Endothelial cell of umbilical vein (primary cell): ENCODE data around the gene NFU1. TPM values are rescaled to one million over a fixed set of nuclear protein-coding genes. Genes with fewer than 3 reads are reported as not detected.

ENCODE experiments used
- BruUV-seq: library from RNA; stranded (reverse); fragments of 400-500 nt; replicated peaks from 2 replicates; lab custom pipeline; 2021; lab: Mats Ljungman, UMichigan
- CTCF ChIA-PET: fragments of 300-600, 350-600 bp; sonication (Branson Sonifier 250); formaldehyde crosslinking; loops from one replicate; lab custom pipeline; 2021; ENCODE audit warnings: antibody characterized with exemption, inconsistent platforms; lab: Charles Lee
- POLR2A ChIA-PET: fragments of 300-600, 350-600 bp; sonication (Branson Sonifier 250); formaldehyde crosslinking; loops from one replicate; lab custom pipeline; 2021; ENCODE audit warnings: antibody characterized with exemption, inconsistent platforms; lab: Charles Lee
- DNase-seq: peaks from one replicate; pipeline ENCODE4 v3.0.0-alpha.2; 2011; ENCODE audit warnings: low read depth, low spot score
- FAIRE-seq: peaks from 2 replicates; lab custom pipeline; 2011; peaks lifted over from hg19 to GRCh38; lab: Jason Lieb, UNC
- H2AFZ ChIP-seq: 2 replicates; pipeline ENCODE4 v1.6.0; 2012; ENCODE audit warnings: low read depth, low read length, control low read depth, inconsistent platforms
- H3K27ac ChIP-seq: 2 replicates; pipeline ENCODE4 v1.5.1; 2011; ENCODE audit warnings: low read depth, mild to moderate bottlenecking, control low read depth, low read length, moderate library complexity; ENCODE audit not compliant: insufficient read depth
- H3K27me3 ChIP-seq, 2 experiments: 2 replicates each; pipeline versions ENCODE4 v1.6.0 to v1.6.1; 2011; ENCODE audit warnings: low read length in 2 of 2, mixed read lengths in 1 of 2; ENCODE audit not compliant: control insufficient read depth in 2 of 2, insufficient read depth in 2 of 2
- H3K36me3 ChIP-seq, 2 experiments: 2 replicates in 1 of 2; 3 replicates in 1 of 2; pipeline ENCODE4 v1.5.1; 2011; ENCODE audit warnings: low read length in 2 of 2, mild to moderate bottlenecking in 1 of 2, moderate library complexity in 1 of 2; ENCODE audit not compliant: control insufficient read depth in 2 of 2, insufficient read depth in 2 of 2; ENCODE audit errors: extremely low read depth in 1 of 2
- H3K4me1 ChIP-seq: 3 replicates; pipeline ENCODE4 v1.5.1; 2011; ENCODE audit warnings: mild to moderate bottlenecking, low read length; ENCODE audit not compliant: control insufficient read depth, insufficient read depth; ENCODE audit errors: extremely low read depth
- H3K4me2 ChIP-seq: 2 replicates; pipeline ENCODE4 v1.6.1; 2011; ENCODE audit warnings: low read length, control low read depth, mixed read lengths; ENCODE audit not compliant: insufficient read depth
- H3K4me3 ChIP-seq, 3 experiments: fragments of 200-600 bp in 1 of 3; sonication (generic), shearing (Covaris generic) in 1 of 3; replicated peaks in 1 of 3; 2 replicates each; pipeline ENCODE4 v1.5.1; 2011 to 2016; ENCODE audit warnings: control low read depth in 3 of 3, low read length in 3 of 3, mild to moderate bottlenecking in 2 of 3, inconsistent platforms in 1 of 3, low read depth in 1 of 3, moderate library complexity in 1 of 3; ENCODE audit not compliant: insufficient read depth in 1 of 3
- H3K79me2 ChIP-seq: 2 replicates; pipeline ENCODE4 v1.6.0; 2012; ENCODE audit warnings: low read length, inconsistent platforms; ENCODE audit not compliant: control insufficient read depth, insufficient read depth
- H3K9ac ChIP-seq: replicated peaks from 2 replicates; pipeline ENCODE3; 2011; ENCODE audit warnings: low read length, control low read depth; ENCODE audit not compliant: insufficient read depth; ENCODE audit errors: extremely low read depth
- H3K9me1 ChIP-seq: replicated peaks from 3 replicates; pipeline ENCODE4 v1.6.0; 2011; ENCODE audit warnings: mild to moderate bottlenecking, low read length; ENCODE audit not compliant: control insufficient read depth, insufficient read depth; ENCODE audit errors: extremely low read depth
- H3K9me3 ChIP-seq: replicated peaks from 2 replicates; pipeline ENCODE4 v1.5.1; 2012; ENCODE audit warnings: low read length, inconsistent platforms; ENCODE audit not compliant: control insufficient read depth, insufficient read depth
- H4K20me1 ChIP-seq: replicated peaks from 2 replicates; pipeline ENCODE3; 2011; ENCODE audit warnings: mild to moderate bottlenecking, low read length; ENCODE audit not compliant: control insufficient read depth, insufficient read depth; ENCODE audit errors: extremely low read depth
- CTCF ChIP-seq, 2 donors: IDR thresholded peaks; 1 replicate in 1 of 2; 2 replicates in 1 of 2; pipeline ENCODE4 v1.5.1; 2011; ENCODE audit warnings: low read length in 2 of 2, mild to moderate bottlenecking in 2 of 2, moderate library complexity in 2 of 2, control low read depth in 1 of 2, inconsistent platforms in 1 of 2, low read depth in 1 of 2; ENCODE audit not compliant: insufficient read depth in 1 of 2; ENCODE audit errors: extremely low read depth in 1 of 2
- EZH2 ChIP-seq: IDR thresholded peaks from 2 replicates; pipeline ENCODE4 v1.6.1; 2012; ENCODE audit warnings: borderline replicate concordance, low read depth, mild to moderate bottlenecking, moderate library complexity, low read length, inconsistent platforms; ENCODE audit not compliant: severe bottlenecking
- FOS ChIP-seq: IDR thresholded peaks from 2 replicates; pipeline ENCODE4 v1.6.1; 2011; ENCODE audit warnings: mild to moderate bottlenecking, low read length, moderate library complexity, borderline replicate concordance; ENCODE audit not compliant: insufficient read depth
- GATA2 ChIP-seq: IDR thresholded peaks from 2 replicates; pipeline ENCODE4 v1.7.0; 2011; ENCODE audit warnings: low read depth, mild to moderate bottlenecking, moderate library complexity, mixed read lengths, low read length; ENCODE audit not compliant: insufficient read length, insufficient read depth
- MYC ChIP-seq: IDR thresholded peaks from one replicate; pipeline ENCODE4 v1.6.1; 2011; ENCODE audit warnings: mild to moderate bottlenecking, low read depth, low read length
- POLR2AphosphoS5 ChIP-seq: IDR thresholded peaks from 2 replicates; pipeline ENCODE4 v1.6.1; 2012; ENCODE audit warnings: low read depth, mild to moderate bottlenecking, control low read depth, low read length, moderate library complexity; ENCODE audit not compliant: insufficient read depth
- dilution Hi-C: fragments of 300-500 bp; cut with MboI; formaldehyde crosslinking; loops from one replicate; pipeline ENCODE4 v1.15.0; 2019; ENCODE audit warnings: low sequenced_read_pairs; ENCODE audit not compliant: extremely low pct_ligation_motif_present
- intact Hi-C: fragments of 100-400 bp; cut with micrococcal nuclease; formaldehyde crosslinking; loops from one replicate; pipeline ENCODE4 v1.10.0; 2022
- polyA plus RNA-seq, 4 experiments: library from polyadenylated mRNA; depleted of rRNA in 3 of 4; stranded (reverse) in 3 of 4; unstranded in 1 of 4; fragments of >200 nt; gene quantifications; 2 replicates each; pipeline versions ENCODE4 v1.2.1 to v1.2.3, GENCODE V29; 2011 to 2012; ENCODE audit warnings: missing spikeins in 1 of 4
- total RNA-seq: library from RNA; stranded (reverse); gene quantifications from 2 replicates; pipeline ENCODE4 v1.2.3, GENCODE V29; 2021
- TF ChIP-seq, protein P1 (sequence below): IDR thresholded peaks from 2 replicates; pipeline ENCODE4 v1.6.1; 2011; ENCODE audit not compliant: insufficient read depth, insufficient read length

NFU1 gene
- total and polyA plus RNA-seq, 2 donors (not counting 3 experiments of a cell fraction or from before 2014, with no cell fraction given), result 19.6 to 49.7 TPM

- intact Hi-C loops (no loop called here), dilution Hi-C loops (no loop called here)
- TF ChIP-seq EZH2 (no peak), GATA2 (no peak), FOS (no peak), MYC (no peak), CTCF (IDR thresholded peaks at IDR 0.05; ENCODE audit: extremely low read depth in 1 of 2, insufficient read depth in 1 of 2, low read depth in 1 of 2, low read length in 2 of 2) (no peak), POLR2AphosphoS5 (no peak)
- TF ChIP-seq, protein P1, sequence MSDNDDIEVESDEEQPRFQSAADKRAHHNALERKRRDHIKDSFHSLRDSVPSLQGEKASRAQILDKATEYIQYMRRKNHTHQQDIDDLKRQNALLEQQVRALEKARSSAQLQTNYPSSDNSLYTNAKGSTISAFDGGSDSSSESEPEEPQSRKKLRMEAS, result no peak
- Histone ChIP-seq H3K9me1 (no peaks in the 10 kb centered on the region), H3K79me2 (no peaks in the 10 kb centered on the region), H3K9me3 (no peaks in the 10 kb centered on the region), H3K9ac (no peak overlapping the region), H3K4me1 (no peaks in the 10 kb centered on the region), H4K20me1 (no peaks in the 10 kb centered on the region), H3K4me2 (no peak overlapping the region), H3K4me3 (no peak overlapping the region), H2AFZ (no peak overlapping the region), H3K36me3 (peaks cover 4 to 6% of the 10 kb centered on the region in 2 experiments), H3K27ac (no peak overlapping the region), H3K27me3 (no peaks in the 10 kb centered on the region)
- no peak for FAIRE-seq
- no peak for DNase-seq
- ChIA-PET CTCF (no interaction called here), POLR2A (no interaction called here)
- no TSS peak for BruUV-seq
These were observed 40.0 kb downstream of the NFU1 start for GRCh38 chr2:69397234-69397633.
